HCT116 (cell line): ENCODE data around the gene URI1. TPM values are rescaled to one million over a fixed set of nuclear protein-coding genes. Genes with fewer than 3 reads are reported as not detected.

Experiments
- ATAC-seq: fragments of 200-7000 bp; cut with Tn5 transposase; 2 replicates; pipeline ENCODE4 v1.9.1; 2020; ENCODE audit warnings: mild to moderate bottlenecking, moderate library complexity
- BruUV-seq: library from RNA; stranded (reverse); fragments of 400-500 nt; replicated peaks from 2 replicates; lab custom pipeline; 2021; lab: Mats Ljungman, UMichigan
- CTCF ChIA-PET: fragments of 300-600 bp; sonication (Branson Sonifier 250); formaldehyde crosslinking; loops from one replicate; lab custom pipeline; 2021; ENCODE audit warnings: antibody characterized with exemption; lab: Charles Lee
- POLR2A ChIA-PET: fragments of 300-600, 350-600 bp; sonication (Branson Sonifier 250); formaldehyde crosslinking; loops from one replicate; lab custom pipeline; 2021; ENCODE audit warnings: antibody characterized with exemption; lab: Charles Lee
- RAD21 ChIA-PET, 2 experiments: fragments of 300-600 bp; sonication (Branson Sonifier 250); formaldehyde crosslinking; loops; one replicate each; lab custom pipeline; 2023; ENCODE audit warnings: low total read pairs in 2 of 2; ENCODE audit not compliant: uncharacterized antibody in 2 of 2, unreplicated experiment in 2 of 2, low non-redundant PET in 1 of 2; lab: Charles Lee
- DNase-seq: peaks from one replicate; pipeline ENCODE4 v3.0.0-alpha.2; 2010; ENCODE audit warnings: low read depth, low spot score
- H2AFZ ChIP-seq: fragments of 200-600 bp; shearing (Covaris generic), sonication (generic); 2 replicates; pipeline ENCODE4 v1.6.1; 2017; ENCODE audit warnings: low read depth, mixed run types, mixed read lengths, antibody characterized with exemption, low read length; ENCODE audit not compliant: poor library complexity, severe bottlenecking
- H3K27ac ChIP-seq: 2 replicates; pipeline ENCODE4 v1.5.1; 2012; ENCODE audit warnings: low read depth, low read length
- H3K27me3 ChIP-seq: fragments of 200-600 bp; sonication (generic); 2 replicates; pipeline ENCODE4 v1.6.1; 2016; ENCODE audit warnings: mixed run types, low read length, mixed read lengths; ENCODE audit not compliant: insufficient read depth
- H3K36me3 ChIP-seq, 2 experiments: fragments of 200-500 bp in 1 of 2; fragments of 200-600 bp in 1 of 2; sonication (Bioruptor generic) in 1 of 2; sonication (generic) in 1 of 2; 2 replicates each; pipeline versions ENCODE4 v1.5.1 to v1.6.1; 2014 to 2016; ENCODE audit warnings: low read length in 2 of 2, inconsistent platforms in 1 of 2, mixed read lengths in 1 of 2, mixed run types in 1 of 2; ENCODE audit not compliant: insufficient read depth in 2 of 2, control insufficient read depth in 1 of 2
- H3K4me1 ChIP-seq, 2 experiments: fragments of 200-600 bp in 1 of 2; sonication (generic) in 1 of 2; 2 replicates each; pipeline versions ENCODE4 v1.5.1 to v1.6.1; 2012 to 2017; ENCODE audit warnings: low read length in 2 of 2, inconsistent platforms in 1 of 2, mild to moderate bottlenecking in 1 of 2, mixed read lengths in 1 of 2, mixed run types in 1 of 2, moderate library complexity in 1 of 2; ENCODE audit not compliant: insufficient read depth in 2 of 2, control insufficient read depth in 1 of 2
- H3K4me2 ChIP-seq: fragments of 200-600 bp; sonication (generic); 2 replicates; pipeline ENCODE4 v1.6.1; 2017; ENCODE audit warnings: mixed run types, low read length, mixed read lengths
- H3K4me3 ChIP-seq, 2 experiments: fragments of 200-600 bp in 1 of 2; sonication (generic) in 1 of 2; replicated peaks in 1 of 2; 2 replicates each; pipeline ENCODE4 v1.5.1; 2011 to 2016; ENCODE audit warnings: low read length in 2 of 2, control low read depth in 1 of 2, low read depth in 1 of 2, mild to moderate bottlenecking in 1 of 2, mixed read lengths in 1 of 2, mixed run types in 1 of 2
- H3K79me2 ChIP-seq: fragments of 200-600 bp; sonication (generic); 2 replicates; pipeline ENCODE4 v1.6.1; 2017; ENCODE audit warnings: mild to moderate bottlenecking, mixed run types, low read length, moderate library complexity, mixed read lengths; ENCODE audit not compliant: insufficient read depth
- H3K9ac ChIP-seq: fragments of 200-600 bp; sonication (generic); 2 replicates; pipeline ENCODE4 v1.6.1; 2016; ENCODE audit warnings: low read length, mixed read lengths
- H3K9me2 ChIP-seq: fragments of 200-600 bp; sonication (generic), shearing (Covaris generic); 2 replicates; pipeline ENCODE4 v1.6.1; 2017; ENCODE audit warnings: mixed run types, mild to moderate bottlenecking, moderate library complexity; ENCODE audit not compliant: insufficient read depth
- H3K9me3 ChIP-seq, 2 experiments: fragments of 200-500 bp in 1 of 2; fragments of 200-600 bp in 1 of 2; sonication (Bioruptor generic) in 1 of 2; sonication (generic) in 1 of 2; 2 replicates each; pipeline ENCODE4 v1.6.1; 2014 to 2017; ENCODE audit warnings: low read length in 2 of 2, mixed read lengths in 2 of 2, inconsistent platforms in 1 of 2, low read depth in 1 of 2, mild to moderate bottlenecking in 1 of 2, mixed run types in 1 of 2, moderate library complexity in 1 of 2; ENCODE audit not compliant: control insufficient read depth in 1 of 2, insufficient read depth in 1 of 2
- H4K20me1 ChIP-seq: fragments of 200-600 bp; sonication (generic), shearing (Covaris generic); 2 replicates; pipeline ENCODE4 v1.6.1; 2017; ENCODE audit warnings: mixed run types, mild to moderate bottlenecking, moderate library complexity; ENCODE audit not compliant: insufficient read depth
- CBX3 ChIP-seq: IDR thresholded peaks from 2 replicates; pipeline ENCODE4 v1.6.1; 2012; ENCODE audit warnings: low read depth
- CEBPB ChIP-seq: IDR thresholded peaks from 2 replicates; pipeline ENCODE4 v1.6.1; 2012; ENCODE audit warnings: low read depth
- EGR1 ChIP-seq: IDR thresholded peaks from 2 replicates; pipeline ENCODE4 v1.6.1; 2012; ENCODE audit warnings: low read depth
- ELF1 ChIP-seq: IDR thresholded peaks from 2 replicates; pipeline ENCODE4 v1.6.1; 2012; ENCODE audit warnings: low read depth, borderline replicate concordance
- EZH2 ChIP-seq: fragments of 200-600 bp; sonication (generic); IDR thresholded peaks from 2 replicates; pipeline ENCODE4 v1.6.1; 2017; ENCODE audit warnings: antibody characterized with exemption, mixed run types
- EZH2phosphoT487 ChIP-seq: fragments of 200-600 bp; IDR thresholded peaks from 2 replicates; pipeline ENCODE4 v1.6.1; 2018; ENCODE audit warnings: antibody characterized with exemption, borderline replicate concordance
- JUND ChIP-seq: IDR thresholded peaks from 2 replicates; pipeline ENCODE4 v1.6.1; 2012
- POLR2A ChIP-seq: IDR thresholded peaks from 2 replicates; pipeline ENCODE4 v1.7.0; 2011; ENCODE audit warnings: borderline replicate concordance; ENCODE audit not compliant: insufficient read depth, insufficient read length; ENCODE audit errors: extremely low read depth
- POLR2AphosphoS5 ChIP-seq: IDR thresholded peaks from 2 replicates; pipeline ENCODE4 v1.6.1; 2011; ENCODE audit warnings: mild to moderate bottlenecking, low read depth, low read length, moderate library complexity
- RAD21 ChIP-seq: IDR thresholded peaks from 2 replicates; pipeline ENCODE4 v1.6.1; 2012; ENCODE audit warnings: low read depth, mild to moderate bottlenecking
- SIN3A ChIP-seq: IDR thresholded peaks from 2 replicates; pipeline ENCODE4 v1.6.1; 2012; ENCODE audit warnings: low read depth
- TCF7L2 ChIP-seq: IDR thresholded peaks from 2 replicates; pipeline ENCODE4 v1.7.0; 2011; ENCODE audit warnings: borderline replicate concordance, inconsistent platforms; ENCODE audit not compliant: insufficient read depth, insufficient read length; ENCODE audit errors: extremely low read depth
- YY1 ChIP-seq: IDR thresholded peaks from 2 replicates; pipeline ENCODE4 v1.6.1; 2011; ENCODE audit warnings: low read length, low read depth, moderate library complexity, mild to moderate bottlenecking; ENCODE audit not compliant: insufficient replicate concordance; ENCODE audit errors: extremely low read depth
- ZFX ChIP-seq: fragments of 450-650 bp; IDR thresholded peaks from 2 replicates; pipeline ENCODE4 v1.6.1; 2017
- ZNF274 ChIP-seq: fragments of 200-500 bp; sonication (Bioruptor generic); IDR thresholded peaks from 2 replicates; pipeline ENCODE4 v1.6.1; 2014; ENCODE audit warnings: mild to moderate bottlenecking, low read depth, low read length, inconsistent platforms
- intact Hi-C: fragments of 100-400 bp; cut with micrococcal nuclease; formaldehyde crosslinking; loops from 2 replicates; pipeline ENCODE4 v1.10.0; 2022
- total RNA-seq: library from RNA; stranded (reverse); gene quantifications from one replicate; pipeline ENCODE4 v1.2.1, GENCODE V29; 2021; ENCODE audit not compliant: unreplicated experiment
- TF ChIP-seq, protein P1 (sequence below): IDR thresholded peaks from 2 replicates; pipeline ENCODE4 v1.6.1; 2012
- TF ChIP-seq, protein P2 (sequence below): IDR thresholded peaks from 2 replicates; pipeline ENCODE4 v1.6.1; 2011; ENCODE audit warnings: mild to moderate bottlenecking, low read length, moderate library complexity; ENCODE audit not compliant: insufficient replicate concordance; ENCODE audit errors: extremely low read depth

Gene URI1
- total RNA-seq, 1 experiment from 2014 or later: 51.4 TPM

DNA sequence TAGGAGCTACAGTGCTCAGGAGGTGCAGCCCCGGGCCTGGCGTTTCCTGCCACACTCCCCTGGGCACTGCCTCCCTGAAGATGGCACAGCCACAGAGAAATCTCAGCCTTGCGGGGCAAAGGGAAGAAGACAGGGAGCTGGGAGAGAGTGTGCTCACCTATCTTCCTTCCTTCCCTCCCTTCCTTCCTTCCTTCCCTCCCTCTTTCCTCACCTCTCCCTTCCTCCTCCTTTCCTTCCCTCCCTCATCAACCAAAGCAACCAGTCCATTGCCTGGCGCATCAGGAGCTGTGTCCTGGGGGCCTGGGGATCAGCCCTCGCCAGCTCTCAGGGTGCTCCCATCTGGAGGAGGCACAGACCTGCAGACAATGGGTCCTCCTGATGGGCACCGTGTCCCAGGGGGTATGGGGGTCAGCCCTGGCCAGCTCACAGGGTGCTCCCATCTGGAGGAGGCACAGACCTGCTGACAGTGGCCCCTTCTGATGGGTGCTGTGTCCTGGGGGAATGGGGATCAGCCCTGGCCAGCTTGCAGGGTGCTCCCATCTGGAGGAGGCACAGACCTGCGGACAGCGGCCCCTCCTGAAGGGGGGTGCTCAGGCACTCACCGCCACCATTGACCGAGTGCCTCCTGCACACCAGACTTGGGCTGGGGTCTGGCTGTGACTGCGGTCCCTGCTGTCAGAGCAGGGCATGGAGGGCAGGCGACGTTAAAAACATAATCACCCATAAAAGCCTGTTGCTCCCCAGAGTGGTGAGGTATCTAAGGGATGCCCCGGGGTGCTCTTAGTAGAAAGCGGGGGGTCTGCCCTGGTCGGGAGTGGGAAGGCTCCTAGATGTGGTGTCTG, 120.2 kb downstream of the URI1 start:
- no peak for TF ChIP-seq ELF1
- TF ChIP-seq EZH2phosphoT487: no peak
- no peak for TF ChIP-seq RAD21
- no peak for TF ChIP-seq POLR2AphosphoS5
- TF ChIP-seq ZFX: no peak
- TF ChIP-seq EGR1: no peak
- no peak for TF ChIP-seq YY1
- no peak for TF ChIP-seq CEBPB
- TF ChIP-seq, protein P1, sequence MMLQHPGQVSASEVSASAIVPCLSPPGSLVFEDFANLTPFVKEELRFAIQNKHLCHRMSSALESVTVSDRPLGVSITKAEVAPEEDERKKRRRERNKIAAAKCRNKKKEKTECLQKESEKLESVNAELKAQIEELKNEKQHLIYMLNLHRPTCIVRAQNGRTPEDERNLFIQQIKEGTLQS: no peak
- TF ChIP-seq EZH2: no peak
- no peak for TF ChIP-seq JUND
- no peak for TF ChIP-seq POLR2A
- TF ChIP-seq, protein P2, sequence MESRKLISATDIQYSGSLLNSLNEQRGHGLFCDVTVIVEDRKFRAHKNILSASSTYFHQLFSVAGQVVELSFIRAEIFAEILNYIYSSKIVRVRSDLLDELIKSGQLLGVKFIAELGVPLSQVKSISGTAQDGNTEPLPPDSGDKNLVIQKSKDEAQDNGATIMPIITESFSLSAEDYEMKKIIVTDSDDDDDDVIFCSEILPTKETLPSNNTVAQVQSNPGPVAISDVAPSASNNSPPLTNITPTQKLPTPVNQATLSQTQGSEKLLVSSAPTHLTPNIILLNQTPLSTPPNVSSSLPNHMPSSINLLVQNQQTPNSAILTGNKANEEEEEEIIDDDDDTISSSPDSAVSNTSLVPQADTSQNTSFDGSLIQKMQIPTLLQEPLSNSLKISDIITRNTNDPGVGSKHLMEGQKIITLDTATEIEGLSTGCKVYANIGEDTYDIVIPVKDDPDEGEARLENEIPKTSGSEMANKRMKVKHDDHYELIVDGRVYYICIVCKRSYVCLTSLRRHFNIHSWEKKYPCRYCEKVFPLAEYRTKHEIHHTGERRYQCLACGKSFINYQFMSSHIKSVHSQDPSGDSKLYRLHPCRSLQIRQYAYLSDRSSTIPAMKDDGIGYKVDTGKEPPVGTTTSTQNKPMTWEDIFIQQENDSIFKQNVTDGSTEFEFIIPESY: no peak
- no peak for TF ChIP-seq ZNF274
- TF ChIP-seq SIN3A: no peak
- TF ChIP-seq TCF7L2: no peak
- no peak for TF ChIP-seq CBX3
- Histone ChIP-seq H4K20me1 (no peaks in the 10 kb centered on the region), H3K36me3 (no peaks in the 10 kb centered on the region), H3K9me3 (no peaks in the 10 kb centered on the region), H3K27me3 (peaks cover 10% of the 10 kb centered on the region), H3K27ac (no peak overlapping the region), H3K4me3 (no peak overlapping the region), H3K9me2 (no peaks in the 10 kb centered on the region), H3K4me2 (no peak overlapping the region), H3K79me2 (no peaks in the 10 kb centered on the region), H2AFZ (no peak overlapping the region), H3K4me1 (no peaks in the 10 kb centered on the region), H3K9ac (no peak overlapping the region)
- POLR2A ChIA-PET: no interaction called here
- RAD21 ChIA-PET: no interaction called here
- ATAC-seq (no peak), DNase-seq (no peak)
- no TSS peak for BruUV-seq
- intact Hi-C loops: no loop called here
- CTCF ChIA-PET: no interaction called here
